Measurements from ENCODE around the gene OR11H7. TPM values are rescaled to one million over a fixed set of nuclear protein-coding genes. Genes with fewer than 3 reads are reported as not detected.
"Not testable (repeated sequence)": the region's sequence is repeated elsewhere in the genome, so short reads cannot be mapped to it uniquely, and the experiment has no call there.

The OR11H7 gene
- total and polyA plus RNA-seq, 2 donors: not detected

- Histone ChIP-seq H3K36me3 (ENCODE audit: control insufficient read depth in 2 of 2, insufficient read depth in 2 of 2, low read length in 1 of 2) (no peaks in the 10 kb centered on the region), H3K4me3 (ENCODE audit: low read length in 2 of 2) (no peak overlapping the region), H3K27me3 (ENCODE audit: control insufficient read depth in 2 of 2, insufficient read depth in 1 of 2, low read length in 1 of 2) (no peaks in the 10 kb centered on the region), H3K27ac (ENCODE audit: low read depth in 1 of 2, low read length in 1 of 2) (no peak overlapping the region), H3K9me3 (ENCODE audit: control insufficient read depth in 2 of 2, insufficient read depth in 1 of 2, low read length in 1 of 2) (no peaks in the 10 kb centered on the region), H3K4me1 (ENCODE audit: control insufficient read depth in 2 of 2, insufficient read depth in 2 of 2, low read length in 2 of 2) (no peaks in the 10 kb centered on the region)
- 39% methylated on average over 2 of the region's 2 CpGs for WGBS
- no peak for DNase-seq (ENCODE audit: low read depth in 6 of 9, low spot score in 9 of 9)
These were observed 32.9 kb upstream of the OR11H7 start for GRCh38 chr14:20195911-20196310.

DNA sequence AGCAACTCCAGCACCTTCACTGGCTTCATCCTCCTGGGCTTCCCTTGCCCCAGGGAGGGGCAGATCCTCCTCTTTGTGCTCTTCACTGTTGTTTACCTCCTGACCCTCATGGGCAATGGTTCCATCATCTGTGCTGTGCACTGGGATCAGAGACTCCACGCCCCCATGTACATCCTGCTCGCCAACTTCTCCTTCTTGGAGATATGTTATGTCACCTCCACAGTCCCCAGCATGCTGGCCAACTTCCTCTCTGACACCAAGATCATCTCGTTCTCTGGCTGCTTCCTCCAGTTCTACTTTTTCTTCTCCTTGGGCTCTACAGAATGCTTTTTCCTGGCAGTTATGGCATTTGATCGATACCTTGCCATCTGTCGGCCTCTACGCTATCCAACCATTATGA is 31.3 kb upstream of the OR11H7 start:
- Histone ChIP-seq H3K27ac (ENCODE audit: low read depth in 1 of 2, low read length in 1 of 2) (no peak overlapping the region), H3K27me3 (ENCODE audit: control insufficient read depth in 2 of 2, insufficient read depth in 1 of 2, low read length in 1 of 2) (no peaks in the 10 kb centered on the region), H3K4me3 (ENCODE audit: low read length in 2 of 2) (no peak overlapping the region), H3K36me3 (ENCODE audit: control insufficient read depth in 2 of 2, insufficient read depth in 2 of 2, low read length in 1 of 2) (no peaks in the 10 kb centered on the region), H3K9me3 (ENCODE audit: control insufficient read depth in 2 of 2, insufficient read depth in 1 of 2, low read length in 1 of 2) (no peaks in the 10 kb centered on the region), H3K4me1 (ENCODE audit: control insufficient read depth in 2 of 2, insufficient read depth in 2 of 2, low read length in 2 of 2) (no peaks in the 10 kb centered on the region)
- DNase-seq (ENCODE audit: low read depth in 6 of 9, low spot score in 9 of 9): no peak
- WGBS: 75% methylated on average over 6 of the region's 6 CpGs

- no peak for DNase-seq (ENCODE audit: low read depth in 6 of 9, low spot score in 9 of 9)
- 81% methylated on average over 5 of the region's 5 CpGs for WGBS
- no peak overlapping the region for H3K4me3 ChIP-seq (ENCODE audit: low read length in 2 of 2)
- H3K36me3 ChIP-seq (ENCODE audit: control insufficient read depth in 2 of 2, insufficient read depth in 2 of 2, low read length in 1 of 2): no peaks in the 10 kb centered on the region
- H3K9me3 ChIP-seq (ENCODE audit: control insufficient read depth in 2 of 2, insufficient read depth in 1 of 2, low read length in 1 of 2): no peaks in the 10 kb centered on the region
- no peaks in the 10 kb centered on the region for H3K4me1 ChIP-seq (ENCODE audit: control insufficient read depth in 2 of 2, insufficient read depth in 2 of 2, low read length in 2 of 2)
- no peaks in the 10 kb centered on the region for H3K27me3 ChIP-seq (ENCODE audit: control insufficient read depth in 2 of 2, insufficient read depth in 1 of 2, low read length in 1 of 2)
- H3K27ac ChIP-seq (ENCODE audit: low read depth in 1 of 2, low read length in 1 of 2): no peak overlapping the region
These were observed 29.8 kb upstream of the OR11H7 start for GRCh38 chr14:20198991-20199390.

- no peak for DNase-seq (ENCODE audit: low read depth in 6 of 9, low spot score in 9 of 9)
- no peaks in the 10 kb centered on the region for H3K27me3 ChIP-seq (ENCODE audit: control insufficient read depth in 2 of 2, insufficient read depth in 1 of 2, low read length in 1 of 2)
- no peaks in the 10 kb centered on the region for H3K36me3 ChIP-seq (ENCODE audit: control insufficient read depth in 2 of 2, insufficient read depth in 2 of 2, low read length in 1 of 2)
- no peaks in the 10 kb centered on the region for H3K4me1 ChIP-seq (ENCODE audit: control insufficient read depth in 2 of 2, insufficient read depth in 2 of 2, low read length in 2 of 2)
- 61% methylated on average over 3 of the region's 3 CpGs for WGBS
- H3K27ac ChIP-seq (ENCODE audit: low read depth in 1 of 2, low read length in 1 of 2): no peak overlapping the region
- no peaks in the 10 kb centered on the region for H3K9me3 ChIP-seq (ENCODE audit: control insufficient read depth in 2 of 2, insufficient read depth in 1 of 2, low read length in 1 of 2)
- no peak overlapping the region for H3K4me3 ChIP-seq (ENCODE audit: low read length in 2 of 2)
These were observed 24.1 kb upstream of the OR11H7 start for GRCh38 chr14:20204721-20205120.

DNA sequence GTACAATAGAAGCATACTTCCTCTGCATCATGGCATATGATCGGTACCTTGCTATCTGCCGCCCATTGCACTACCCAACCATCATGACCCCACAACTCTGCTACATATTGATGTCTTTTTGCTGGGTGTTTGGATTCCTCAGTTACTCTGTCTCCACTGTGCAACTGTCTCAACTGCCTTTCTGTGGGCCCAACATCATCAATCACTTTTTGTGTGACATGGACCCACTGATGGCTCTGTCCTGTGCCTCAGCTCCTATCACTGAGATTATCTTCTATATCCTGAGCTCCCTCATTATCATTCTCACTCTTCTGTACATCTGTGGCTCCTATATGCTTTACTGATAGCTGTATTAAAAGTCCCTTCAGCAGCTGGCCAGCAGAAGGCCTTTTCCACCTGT is 19.2 kb upstream of the OR11H7 start:
- Histone ChIP-seq H3K4me1 (ENCODE audit: control insufficient read depth in 2 of 2, insufficient read depth in 2 of 2, low read length in 2 of 2) (no peaks in the 10 kb centered on the region), H3K4me3 (ENCODE audit: low read length in 2 of 2) (no peak overlapping the region), H3K27ac (ENCODE audit: low read depth in 1 of 2, low read length in 1 of 2) (no peak overlapping the region), H3K27me3 (ENCODE audit: control insufficient read depth in 2 of 2, insufficient read depth in 1 of 2, low read length in 1 of 2) (no peaks in the 10 kb centered on the region), H3K36me3 (ENCODE audit: control insufficient read depth in 2 of 2, insufficient read depth in 2 of 2, low read length in 1 of 2) (no peaks in the 10 kb centered on the region), H3K9me3 (ENCODE audit: control insufficient read depth in 2 of 2, insufficient read depth in 1 of 2, low read length in 1 of 2) (no peaks in the 10 kb centered on the region)
- WGBS: 78% methylated on average over 2 of the region's 2 CpGs
- DNase-seq (ENCODE audit: low read depth in 6 of 9, low spot score in 9 of 9): no peak

DNA sequence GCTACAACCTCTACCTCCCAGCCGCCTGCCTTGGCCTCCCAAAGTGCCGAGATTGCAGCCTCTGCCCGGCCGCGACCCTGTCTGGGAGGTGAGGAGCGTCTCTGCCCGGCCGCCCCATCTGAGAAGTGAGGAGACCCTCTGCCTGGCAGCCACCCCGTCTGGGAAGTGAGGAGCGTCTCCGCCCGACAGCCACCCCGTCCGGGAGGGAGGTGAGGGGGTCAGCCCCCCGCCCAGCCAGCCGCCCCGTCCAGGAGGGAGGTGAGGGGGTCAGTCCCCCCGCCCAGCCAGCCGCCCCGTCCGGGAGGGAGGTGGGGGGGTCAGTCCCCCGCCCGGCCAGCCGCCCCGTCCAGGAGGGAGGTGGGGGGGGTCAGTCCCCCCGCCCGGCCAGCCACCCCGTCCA is 16.4 kb upstream of the OR11H7 start:
- not testable (repeated sequence) for H3K36me3 ChIP-seq (ENCODE audit: control insufficient read depth in 2 of 2, insufficient read depth in 2 of 2, low read length in 1 of 2); H3K9me3 ChIP-seq (ENCODE audit: control insufficient read depth in 2 of 2, insufficient read depth in 1 of 2, low read length in 1 of 2); DNase-seq (ENCODE audit: low read depth in 6 of 9, low spot score in 9 of 9); H3K27me3 ChIP-seq (ENCODE audit: control insufficient read depth in 2 of 2, insufficient read depth in 1 of 2, low read length in 1 of 2); H3K4me1 ChIP-seq (ENCODE audit: control insufficient read depth in 2 of 2, insufficient read depth in 2 of 2, low read length in 2 of 2); H3K4me3 ChIP-seq (ENCODE audit: low read length in 2 of 2); H3K27ac ChIP-seq (ENCODE audit: low read depth in 1 of 2, low read length in 1 of 2)
- WGBS: 88% methylated on average over 22 of the region's 28 CpGs

DNA sequence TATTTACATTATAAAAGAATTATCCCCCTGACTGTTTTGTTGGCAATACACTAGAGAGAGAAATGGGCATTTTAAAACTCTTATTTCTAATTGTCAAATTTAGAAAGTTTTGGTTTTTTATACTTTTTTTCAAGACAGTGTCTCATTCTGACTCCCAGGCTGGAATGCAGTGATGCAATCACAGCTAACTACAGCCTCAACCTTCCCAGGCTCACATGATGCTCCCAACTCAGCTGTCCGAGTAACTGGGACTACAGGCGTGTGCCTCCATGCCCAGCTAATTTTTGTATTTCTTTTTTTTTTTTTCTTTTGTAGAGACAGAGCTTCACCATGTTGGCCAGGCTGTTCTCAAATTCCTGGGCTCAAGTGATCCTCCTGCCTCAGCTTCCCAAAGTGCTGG is 13.6 kb upstream of the OR11H7 start:
- Histone ChIP-seq H3K27ac (ENCODE audit: low read depth in 1 of 2, low read length in 1 of 2) (no peak overlapping the region), H3K9me3 (ENCODE audit: control insufficient read depth in 2 of 2, insufficient read depth in 1 of 2, low read length in 1 of 2) (no peaks in the 10 kb centered on the region), H3K27me3 (ENCODE audit: control insufficient read depth in 2 of 2, insufficient read depth in 1 of 2, low read length in 1 of 2) (no peaks in the 10 kb centered on the region), H3K36me3 (ENCODE audit: control insufficient read depth in 2 of 2, insufficient read depth in 2 of 2, low read length in 1 of 2) (no peaks in the 10 kb centered on the region), H3K4me1 (ENCODE audit: control insufficient read depth in 2 of 2, insufficient read depth in 2 of 2, low read length in 2 of 2) (no peaks in the 10 kb centered on the region), H3K4me3 (ENCODE audit: low read length in 2 of 2) (no peak overlapping the region)
- 70% methylated on average over 2 of the region's 2 CpGs for WGBS
- DNase-seq (ENCODE audit: low read depth in 6 of 9, low spot score in 9 of 9): no peak

GRCh38 chr14:20219033-20219432 is 9.7 kb upstream of the OR11H7 start:
- 51% methylated on average over 4 of the region's 4 CpGs for WGBS
- Histone ChIP-seq H3K36me3 (ENCODE audit: control insufficient read depth in 2 of 2, insufficient read depth in 2 of 2, low read length in 1 of 2) (no peaks in the 10 kb centered on the region), H3K27me3 (ENCODE audit: control insufficient read depth in 2 of 2, insufficient read depth in 1 of 2, low read length in 1 of 2) (no peaks in the 10 kb centered on the region), H3K27ac (ENCODE audit: low read depth in 1 of 2, low read length in 1 of 2) (no peak overlapping the region), H3K4me1 (ENCODE audit: control insufficient read depth in 2 of 2, insufficient read depth in 2 of 2, low read length in 2 of 2) (no peaks in the 10 kb centered on the region), H3K9me3 (ENCODE audit: control insufficient read depth in 2 of 2, insufficient read depth in 1 of 2, low read length in 1 of 2) (no peaks in the 10 kb centered on the region), H3K4me3 (ENCODE audit: low read length in 2 of 2) (no peak overlapping the region)
- no peak for DNase-seq (ENCODE audit: low read depth in 6 of 9, low spot score in 9 of 9)

- H3K27me3 ChIP-seq (ENCODE audit: control insufficient read depth in 2 of 2, insufficient read depth in 1 of 2, low read length in 1 of 2): no peaks in the 10 kb centered on the region
- no peaks in the 10 kb centered on the region for H3K36me3 ChIP-seq (ENCODE audit: control insufficient read depth in 2 of 2, insufficient read depth in 2 of 2, low read length in 1 of 2)
- H3K9me3 ChIP-seq (ENCODE audit: control insufficient read depth in 2 of 2, insufficient read depth in 1 of 2, low read length in 1 of 2): no peaks in the 10 kb centered on the region
- H3K27ac ChIP-seq (ENCODE audit: low read depth in 1 of 2, low read length in 1 of 2): no peak within 1 kb of the TSS
- 59% methylated on average over 2 of the region's 2 CpGs for WGBS
- no peaks in the 10 kb centered on the region for H3K4me1 ChIP-seq (ENCODE audit: control insufficient read depth in 2 of 2, insufficient read depth in 2 of 2, low read length in 2 of 2)
- no peak for DNase-seq (ENCODE audit: low read depth in 6 of 9, low spot score in 9 of 9)
- H3K4me3 ChIP-seq (ENCODE audit: low read length in 2 of 2): no peak within 1 kb of the TSS
These were observed 5.4 kb upstream of the OR11H7 start, which contains the start of gene OR11H6 for GRCh38 chr14:20223410-20223809. Gene OR11H6 (plus strand): TSS chr14:20223710. CDS start chr14:20223710, 0 bp downstream.

DNA sequence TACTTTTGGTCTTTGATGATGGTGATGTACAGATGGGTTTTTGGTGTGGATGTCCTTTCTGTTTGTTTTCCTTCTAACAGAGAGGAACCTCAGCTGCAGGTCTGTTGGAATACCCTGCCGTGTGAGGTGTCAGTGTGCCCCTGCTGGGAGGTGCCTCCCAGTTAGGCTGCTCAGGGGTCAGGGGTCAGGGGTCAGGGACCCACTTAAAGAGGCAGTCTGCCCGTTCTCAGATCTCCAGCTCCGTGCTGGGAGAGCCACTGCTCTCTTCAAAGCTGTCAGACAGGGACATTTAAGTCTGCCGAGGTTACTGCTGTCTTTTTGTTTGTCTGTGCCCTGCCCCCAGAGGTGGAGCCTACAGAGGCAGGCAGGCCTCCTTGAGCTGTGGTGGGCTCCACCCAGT is 6.6 kb downstream of the OR11H7 start:
- H3K27ac ChIP-seq (ENCODE audit: low read depth in 1 of 2, low read length in 1 of 2); H3K4me3 ChIP-seq (ENCODE audit: low read length in 2 of 2); H3K4me1 ChIP-seq (ENCODE audit: control insufficient read depth in 2 of 2, insufficient read depth in 2 of 2, low read length in 2 of 2); H3K36me3 ChIP-seq (ENCODE audit: control insufficient read depth in 2 of 2, insufficient read depth in 2 of 2, low read length in 1 of 2); DNase-seq (ENCODE audit: low read depth in 6 of 9, low spot score in 9 of 9); H3K9me3 ChIP-seq (ENCODE audit: control insufficient read depth in 2 of 2, insufficient read depth in 1 of 2, low read length in 1 of 2); H3K27me3 ChIP-seq (ENCODE audit: control insufficient read depth in 2 of 2, insufficient read depth in 1 of 2, low read length in 1 of 2): not testable (repeated sequence)
- 84% methylated on average over 4 of the region's 4 CpGs for WGBS

Data from thymus (tissue), 11 donors.